Testis (tissue), 5 donors: ENCODE measurements around the gene GPR171. TPM values are rescaled to one million over a fixed set of nuclear protein-coding genes. Genes with fewer than 3 reads are reported as not detected.
"Not testable (repeated sequence)": the region's sequence is repeated elsewhere in the genome, so short reads cannot be mapped to it uniquely, and the experiment has no call there.

Experiments used
- DNase-seq: peaks from one replicate; pipeline ENCODE4 v3.0.0-alpha.2; 2019
- H3K27ac ChIP-seq, 2 donors: fragments of 200-600 bp; sonication (generic); one replicate each; pipeline ENCODE4 v1.5.1; 2019
- H3K27me3 ChIP-seq: fragments of 200-600 bp; sonication (generic); one replicate; pipeline ENCODE4 v1.5.1; 2019
- H3K36me3 ChIP-seq: fragments of 200-600 bp; sonication (generic); one replicate; pipeline ENCODE4 v1.5.1; 2017; ENCODE audit warnings: low read depth; ENCODE audit errors: missing control alignments
- H3K4me1 ChIP-seq: fragments of 200-600 bp; sonication (generic); one replicate; pipeline ENCODE4 v1.5.1; 2019
- H3K4me3 ChIP-seq, 2 donors: fragments of 200-600 bp; sonication (generic); one replicate each; pipeline ENCODE4 v1.5.1; 2017 to 2019
- H3K9me3 ChIP-seq: fragments of 200-600 bp; sonication (generic); one replicate; pipeline ENCODE4 v1.5.1; 2017
- POLR2A ChIP-seq: fragments of 450-650 bp; IDR thresholded peaks from one replicate; pipeline ENCODE4 v1.6.1; 2017; ENCODE audit warnings: antibody characterized with exemption, mild to moderate bottlenecking, moderate library complexity
- WGBS, 2 donors: methylation state at CpG; one replicate each; pipeline ENCODE4 v1.1.5; 2018; 5-methylcytosine and 5-hydroxymethylcytosine counted together
- intact Hi-C: fragments of 100-400 bp; cut with DNase I; formaldehyde crosslinking; loops from one replicate; pipeline ENCODE4 v1.15.1; 2023; ENCODE audit warnings: low total_unique reads
- long read RNA-seq, 2 donors: transcript quantifications; one replicate each; lab custom pipeline, GENCODE V29; 2026
- polyA plus RNA-seq: library from polyadenylated mRNA; stranded (reverse); fragments of 350-450 nt; fragmentation: Illumina TruSeq; extraction: RNeasy Lipid Tissue Mini Kit (QIAGEN cat#74804); gene quantifications from one replicate; pipeline ENCODE4 v1.2.3, GENCODE V29; 2014; ENCODE audit warnings: low read depth, low replicate concordance; ENCODE audit not compliant: insufficient read depth
- total RNA-seq, 2 donors: library from RNA; depleted of rRNA; stranded (reverse); fragments of >200 nt; gene quantifications; one replicate each; pipeline ENCODE4 v1.2.3, GENCODE V29; 2016
- TF ChIP-seq, protein P1 (sequence below), 3 experiments: fragments of 450-650 bp in 2 of 3; fragments of 200-600 bp in 1 of 3; sonication (generic) in 1 of 3; IDR thresholded peaks; one replicate each; pipeline ENCODE4 v1.5.1; 2016 to 2019; ENCODE audit warnings: antibody characterized with exemption in 3 of 3, mild to moderate bottlenecking in 2 of 3, moderate library complexity in 1 of 3

Gene GPR171
- total RNA-seq (under 1 TPM in 1 of 2 donors, not detected in 1; 0.62 TPM), polyA plus RNA-seq (0.22 TPM)
- long read RNA-seq, donor 1, partial matches to known transcripts, result 0 of 2 reads
- long read RNA-seq, donor 1, other reads (novel, unspliced or antisense), result 0 of 2 reads
- long read RNA-seq, donor 2, partial matches to known transcripts, result 0 of 1 reads
- long read RNA-seq, donor 2, other reads (novel, unspliced or antisense), result 0 of 1 reads

DNA sequence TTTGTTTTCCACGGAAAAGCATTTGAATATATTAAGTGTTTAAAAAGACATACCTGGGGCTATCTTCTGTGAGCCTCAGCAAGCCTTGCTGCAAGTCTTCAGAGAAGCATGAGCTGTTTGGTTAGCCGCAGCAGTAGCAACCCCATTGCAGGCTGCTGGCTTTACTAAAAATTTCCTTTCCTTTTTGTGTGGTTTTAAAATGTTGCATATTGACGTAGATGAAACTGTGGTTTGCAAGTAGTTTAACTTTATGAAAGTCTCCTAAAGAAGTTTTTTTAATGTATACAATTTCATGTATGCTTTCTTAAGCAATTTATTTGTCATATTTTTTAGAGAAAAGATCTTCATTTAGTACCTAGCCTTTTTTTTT lies at the start of gene GPR171:
Gene GPR171, minus strand, starts transcription at position 166 of the 370 bp plus-strand sequence. CDS start 3,830 bp downstream, outside the sequence.
- H3K4me1 ChIP-seq, result no peaks in the 10 kb centered on the region
- H3K27me3 ChIP-seq, result no peaks in the 10 kb centered on the region
- intact Hi-C loops, result no loop called here
- no peaks in the 10 kb centered on the region for H3K9me3 ChIP-seq
- H3K27ac ChIP-seq, result no peak within 1 kb of the TSS
- H3K4me3 ChIP-seq, result no peak within 1 kb of the TSS
- TF ChIP-seq POLR2A, result no peak
- TF ChIP-seq, protein P1, sequence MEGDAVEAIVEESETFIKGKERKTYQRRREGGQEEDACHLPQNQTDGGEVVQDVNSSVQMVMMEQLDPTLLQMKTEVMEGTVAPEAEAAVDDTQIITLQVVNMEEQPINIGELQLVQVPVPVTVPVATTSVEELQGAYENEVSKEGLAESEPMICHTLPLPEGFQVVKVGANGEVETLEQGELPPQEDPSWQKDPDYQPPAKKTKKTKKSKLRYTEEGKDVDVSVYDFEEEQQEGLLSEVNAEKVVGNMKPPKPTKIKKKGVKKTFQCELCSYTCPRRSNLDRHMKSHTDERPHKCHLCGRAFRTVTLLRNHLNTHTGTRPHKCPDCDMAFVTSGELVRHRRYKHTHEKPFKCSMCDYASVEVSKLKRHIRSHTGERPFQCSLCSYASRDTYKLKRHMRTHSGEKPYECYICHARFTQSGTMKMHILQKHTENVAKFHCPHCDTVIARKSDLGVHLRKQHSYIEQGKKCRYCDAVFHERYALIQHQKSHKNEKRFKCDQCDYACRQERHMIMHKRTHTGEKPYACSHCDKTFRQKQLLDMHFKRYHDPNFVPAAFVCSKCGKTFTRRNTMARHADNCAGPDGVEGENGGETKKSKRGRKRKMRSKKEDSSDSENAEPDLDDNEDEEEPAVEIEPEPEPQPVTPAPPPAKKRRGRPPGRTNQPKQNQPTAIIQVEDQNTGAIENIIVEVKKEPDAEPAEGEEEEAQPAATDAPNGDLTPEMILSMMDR (IDR thresholded peaks at IDR 0.05), result no peak
- 88 to 93% methylated on average over 3 of the region's 3 CpGs for WGBS, 2 donors
- no peak for DNase-seq
- H3K36me3 ChIP-seq, result no peaks in the 10 kb centered on the region

DNA sequence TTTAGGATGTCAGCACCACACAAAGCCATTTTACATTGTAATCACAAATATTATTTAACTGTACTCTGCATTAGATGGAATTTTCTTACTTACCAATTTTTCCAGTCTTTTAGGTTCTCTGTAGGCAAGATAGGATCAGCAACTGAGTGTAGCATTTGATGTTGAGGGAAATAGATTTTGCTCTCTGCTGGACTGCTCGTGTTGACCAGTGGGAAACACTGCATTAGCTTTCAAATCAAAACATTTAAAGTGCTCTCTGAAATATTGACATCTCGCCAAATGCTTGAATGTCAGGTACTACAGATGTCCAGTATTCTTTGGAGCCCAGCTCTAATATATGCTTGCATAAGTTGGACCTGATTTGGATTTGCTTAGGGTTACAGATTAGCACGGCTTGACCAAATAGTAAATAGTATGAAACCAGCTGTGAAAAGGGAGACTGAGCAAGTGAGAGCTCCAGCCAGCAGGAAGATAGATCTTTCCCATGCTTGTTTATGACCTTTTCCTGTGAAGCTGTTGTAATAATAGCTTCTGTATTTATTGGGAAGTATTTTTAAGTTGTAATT lies 45.8 kb upstream of the GPR171 start:
- no peak overlapping the region for H3K27ac ChIP-seq
- DNase-seq, result no peak
- intact Hi-C loops, result no loop called here

DNA sequence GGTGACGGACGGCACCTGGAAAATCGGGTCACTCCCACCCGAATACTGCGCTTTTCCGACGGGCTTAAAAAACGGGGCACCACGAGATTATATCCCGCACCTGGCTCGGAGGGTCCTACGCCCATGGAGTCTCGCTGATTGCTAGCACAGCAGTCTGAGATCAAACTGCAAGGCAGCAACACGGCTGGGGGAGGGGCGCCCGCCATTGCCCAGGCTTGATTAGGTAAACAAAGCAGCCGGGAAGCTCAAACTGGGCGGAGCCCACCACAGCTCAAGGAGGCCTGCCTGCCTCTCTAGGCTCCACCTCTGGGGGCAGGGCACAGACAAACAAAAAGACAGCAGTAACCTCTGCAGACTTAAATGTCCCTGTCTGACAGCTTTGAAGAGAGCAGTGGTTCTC lies 39.0 kb upstream of the GPR171 start:
- H3K9me3 ChIP-seq, H3K4me3 ChIP-seq, intact Hi-C loops, H3K36me3 ChIP-seq, DNase-seq, H3K4me1 ChIP-seq, H3K27ac ChIP-seq, H3K27me3 ChIP-seq: not testable (repeated sequence)
- 96% methylated on average over 15 to 18 of the region's 18 CpGs for WGBS, 2 donors

More for the DNA sequence above, 45.8 kb upstream of the GPR171 start:
- no peaks in the 10 kb centered on the region for H3K27me3 ChIP-seq
- TF ChIP-seq, protein P1 (IDR thresholded peaks at IDR 0.05), result no peak
- no peak for TF ChIP-seq POLR2A
- H3K9me3 ChIP-seq, result no peaks in the 10 kb centered on the region
- no peaks in the 10 kb centered on the region for H3K4me1 ChIP-seq
- no peak overlapping the region for H3K4me3 ChIP-seq
- 63 to 75% methylated on average over 3 of the region's 3 CpGs for WGBS, 2 donors
- no peaks in the 10 kb centered on the region for H3K36me3 ChIP-seq

GRCh38 chr3:151236736-151237135 lies 33.7 kb upstream of the GPR171 start:
- no peak overlapping the region for H3K4me3 ChIP-seq
- H3K27me3 ChIP-seq, result no peaks in the 10 kb centered on the region
- no peaks in the 10 kb centered on the region for H3K9me3 ChIP-seq
- H3K27ac ChIP-seq, result no peak overlapping the region
- DNase-seq, result no peak
- WGBS, 2 donors, result 89 to 91% methylated on average over 7 of the region's 7 CpGs
- no peaks in the 10 kb centered on the region for H3K4me1 ChIP-seq
- H3K36me3 ChIP-seq, result no peaks in the 10 kb centered on the region
- intact Hi-C loops, result no loop called here
- TF ChIP-seq POLR2A, result no peak
- TF ChIP-seq, protein P1 (IDR thresholded peaks at IDR 0.05), result no peak

GRCh38 chr3:151236316-151236715 lies 33.3 kb upstream of the GPR171 start:
- 40 to 47% methylated on average over 2 of the region's 2 CpGs for WGBS, 2 donors
- H3K36me3 ChIP-seq, result no peaks in the 10 kb centered on the region
- H3K27me3 ChIP-seq, result no peaks in the 10 kb centered on the region
- no peak overlapping the region for H3K27ac ChIP-seq
- no peak for DNase-seq
- H3K4me3 ChIP-seq, result no peak overlapping the region
- intact Hi-C loops, result no loop called here
- no peaks in the 10 kb centered on the region for H3K4me1 ChIP-seq
- TF ChIP-seq, protein P1 (IDR thresholded peaks at IDR 0.05), result no peak
- TF ChIP-seq POLR2A, result no peak
- H3K9me3 ChIP-seq, result no peaks in the 10 kb centered on the region
